Fibroblast of lung (primary cell): ENCODE results near the gene CHFR. TPM values are rescaled to one million over a fixed set of nuclear protein-coding genes. Genes with fewer than 3 reads are reported as not detected.
"Not testable (repeated sequence)": the region's sequence is repeated elsewhere in the genome, so short reads cannot be mapped to it uniquely, and the experiment has no call there.

Experiments
- DNase-seq, 2 donors: peaks; one replicate each; pipeline versions ENCODE4 v3.0.0 to v3.0.0-alpha.2; 2010; ENCODE audit warnings: low read depth in 2 of 2
- H2AFZ ChIP-seq: 2 replicates; pipeline ENCODE4 v1.5.1; 2012; ENCODE audit warnings: low read length, control low read depth, inconsistent platforms
- H3K27ac ChIP-seq: 2 replicates; pipeline ENCODE4 v1.5.1; 2011; ENCODE audit warnings: low read length, control low read depth; ENCODE audit not compliant: insufficient read depth
- H3K27me3 ChIP-seq: 2 replicates; pipeline ENCODE4 v1.5.1; 2011; ENCODE audit warnings: mild to moderate bottlenecking, low read length; ENCODE audit not compliant: control insufficient read depth, insufficient read depth
- H3K36me3 ChIP-seq: 2 replicates; pipeline ENCODE4 v1.5.1; 2011; ENCODE audit warnings: low read length; ENCODE audit not compliant: control insufficient read depth, insufficient read depth
- H3K4me1 ChIP-seq: 2 replicates; pipeline ENCODE4 v1.5.1; 2011; ENCODE audit warnings: low read length; ENCODE audit not compliant: control insufficient read depth, insufficient read depth; ENCODE audit errors: extremely low read depth
- H3K4me2 ChIP-seq: 2 replicates; pipeline ENCODE4 v1.5.1; 2011; ENCODE audit warnings: low read length, control low read depth; ENCODE audit not compliant: insufficient read depth; ENCODE audit errors: extremely low read depth
- H3K4me3 ChIP-seq, 4 experiments: fragments of 200-600 bp in 1 of 4; sonication (generic) in 1 of 4; replicated peaks in 1 of 4; 2 replicates each; pipeline ENCODE4 v1.5.1; 2011 to 2016; ENCODE audit warnings: low read length in 4 of 4, low read depth in 3 of 4, mild to moderate bottlenecking in 3 of 4, control low read depth in 2 of 4, inconsistent platforms in 1 of 4, mixed read lengths in 1 of 4; ENCODE audit not compliant: insufficient read depth in 1 of 4; ENCODE audit errors: control extremely low read depth in 1 of 4
- H3K79me2 ChIP-seq: 2 replicates; pipeline ENCODE4 v1.5.1; 2012; ENCODE audit warnings: mild to moderate bottlenecking, low read length, inconsistent platforms; ENCODE audit not compliant: control insufficient read depth, insufficient read depth
- H3K9ac ChIP-seq: 2 replicates; pipeline ENCODE4 v1.5.1; 2011; ENCODE audit warnings: mild to moderate bottlenecking, low read length, control low read depth; ENCODE audit not compliant: insufficient read depth
- H3K9me3 ChIP-seq: 2 replicates; pipeline ENCODE4 v1.5.1; 2012; ENCODE audit warnings: low read depth, low read length; ENCODE audit not compliant: control insufficient read depth, insufficient read depth
- H4K20me1 ChIP-seq: 2 replicates; pipeline ENCODE4 v1.5.1; 2011; ENCODE audit warnings: low read length; ENCODE audit not compliant: control insufficient read depth, insufficient read depth; ENCODE audit errors: extremely low read depth
- EZH2 ChIP-seq: IDR thresholded peaks from 2 replicates; pipeline ENCODE4 v1.5.1; 2012; ENCODE audit warnings: low read length, control low read depth, mild to moderate bottlenecking; ENCODE audit errors: missing control alignments
- polyA plus RNA-seq, 2 donors: library from polyadenylated mRNA; depleted of rRNA in 1 of 2; stranded (reverse) in 1 of 2; unstranded in 1 of 2; fragments of >200 nt; gene quantifications; 2 replicates each; pipeline ENCODE4 v1.2.1, GENCODE V29; 2011 to 2012; ENCODE audit warnings: missing spikeins in 1 of 2
- total RNA-seq: library from RNA; depleted of rRNA; stranded (reverse); fragments of >200 nt; gene quantifications from 2 replicates; pipeline ENCODE4 v1.2.1, GENCODE V29; 2014
- TF ChIP-seq, protein P1 (sequence below), 2 donors: IDR thresholded peaks in 1 of 2; conservative IDR thresholded peaks in 1 of 2; 1 replicate in 1 of 2; 2 replicates in 1 of 2; pipeline ENCODE4 v1.5.1; 2011 to 2012; ENCODE audit warnings: low read length in 2 of 2, control low read depth in 1 of 2, inconsistent platforms in 1 of 2, low read depth in 1 of 2, mild to moderate bottlenecking in 1 of 2

CHFR gene
- total and polyA plus RNA-seq, 2 donors (not counting 1 experiment from before 2014, with no cell fraction given) = 24.3 to 28.2 TPM

- peaks cover 3% of the 10 kb centered on the region for H3K9me3 ChIP-seq
- TF ChIP-seq, protein P1, sequence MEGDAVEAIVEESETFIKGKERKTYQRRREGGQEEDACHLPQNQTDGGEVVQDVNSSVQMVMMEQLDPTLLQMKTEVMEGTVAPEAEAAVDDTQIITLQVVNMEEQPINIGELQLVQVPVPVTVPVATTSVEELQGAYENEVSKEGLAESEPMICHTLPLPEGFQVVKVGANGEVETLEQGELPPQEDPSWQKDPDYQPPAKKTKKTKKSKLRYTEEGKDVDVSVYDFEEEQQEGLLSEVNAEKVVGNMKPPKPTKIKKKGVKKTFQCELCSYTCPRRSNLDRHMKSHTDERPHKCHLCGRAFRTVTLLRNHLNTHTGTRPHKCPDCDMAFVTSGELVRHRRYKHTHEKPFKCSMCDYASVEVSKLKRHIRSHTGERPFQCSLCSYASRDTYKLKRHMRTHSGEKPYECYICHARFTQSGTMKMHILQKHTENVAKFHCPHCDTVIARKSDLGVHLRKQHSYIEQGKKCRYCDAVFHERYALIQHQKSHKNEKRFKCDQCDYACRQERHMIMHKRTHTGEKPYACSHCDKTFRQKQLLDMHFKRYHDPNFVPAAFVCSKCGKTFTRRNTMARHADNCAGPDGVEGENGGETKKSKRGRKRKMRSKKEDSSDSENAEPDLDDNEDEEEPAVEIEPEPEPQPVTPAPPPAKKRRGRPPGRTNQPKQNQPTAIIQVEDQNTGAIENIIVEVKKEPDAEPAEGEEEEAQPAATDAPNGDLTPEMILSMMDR (conservative IDR thresholded peaks at IDR 0.05 in 1 of 2, IDR thresholded peaks at IDR 0.05 in 1 of 2; ENCODE audit: low read depth in 1 of 2, low read length in 2 of 2) = no peak
- no peak for TF ChIP-seq EZH2
Observed at GRCh38 chr12:132918680-132919079, 31.3 kb upstream of the CHFR start.

DNA sequence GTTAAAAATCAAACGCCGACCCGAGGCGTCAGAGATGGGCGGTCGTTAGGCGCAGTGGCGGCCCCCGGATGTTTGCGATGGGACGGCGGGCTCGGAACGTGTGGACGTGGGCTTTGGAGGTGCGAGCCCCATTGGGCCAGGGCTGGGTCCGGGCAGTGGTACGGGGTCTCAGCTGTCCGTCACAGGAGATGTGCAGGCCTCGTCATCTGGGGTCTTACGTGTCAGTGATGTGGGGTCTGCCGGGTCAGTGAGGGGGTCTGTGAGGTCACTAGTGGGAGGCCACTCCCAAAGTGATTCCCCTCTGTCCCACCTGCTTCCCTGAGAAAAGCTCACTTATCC lies 21.6 kb upstream of the CHFR start:
- no peaks in the 10 kb centered on the region for H3K79me2 ChIP-seq
- peak overlapping the region; percentile 69 for H3K27ac ChIP-seq
- H3K4me1 ChIP-seq = no peaks in the 10 kb centered on the region
- peak overlapping the region; percentile 41 to 77 (median 57) for H3K4me3 ChIP-seq
- TF ChIP-seq EZH2 = no peak
- TF ChIP-seq, protein P1 (conservative IDR thresholded peaks at IDR 0.05 in 1 of 2, IDR thresholded peaks at IDR 0.05 in 1 of 2; ENCODE audit: low read depth in 1 of 2, low read length in 2 of 2) = no peak
- H4K20me1 ChIP-seq = no peaks in the 10 kb centered on the region
- peak overlapping the region; percentile 71 for H3K4me2 ChIP-seq
- peak overlapping the region; percentile 73 for H3K9ac ChIP-seq
- H3K36me3 ChIP-seq = no peaks in the 10 kb centered on the region
- no peak for DNase-seq
- peak overlapping the region; percentile 85 for H2AFZ ChIP-seq
- no peaks in the 10 kb centered on the region for H3K9me3 ChIP-seq
- no peaks in the 10 kb centered on the region for H3K27me3 ChIP-seq

More at GRCh38 chr12:132918680-132919079, 31.3 kb upstream of the CHFR start:
- DNase-seq = no peak
- no peak overlapping the region for H3K27ac ChIP-seq
- no peaks in the 10 kb centered on the region for H3K79me2 ChIP-seq
- no peak overlapping the region for H3K4me3 ChIP-seq
- no peak overlapping the region for H3K9ac ChIP-seq
- H3K27me3 ChIP-seq = no peaks in the 10 kb centered on the region
- no peaks in the 10 kb centered on the region for H3K36me3 ChIP-seq
- no peak overlapping the region for H3K4me2 ChIP-seq
- no peaks in the 10 kb centered on the region for H3K4me1 ChIP-seq
- H2AFZ ChIP-seq = no peak overlapping the region
- H4K20me1 ChIP-seq = no peaks in the 10 kb centered on the region

GRCh38 chr12:132908145-132909029 lies 21.0 kb upstream of the CHFR start:
- Histone ChIP-seq H4K20me1 (no peaks in the 10 kb centered on the region), H3K27ac (peak overlapping the region; percentile 69), H3K27me3 (no peaks in the 10 kb centered on the region), H2AFZ (peak overlapping the region; percentile 85), H3K9me3 (no peaks in the 10 kb centered on the region), H3K9ac (peak overlapping the region; percentile 73), H3K4me2 (peak overlapping the region; percentile 71), H3K4me3 (peak overlapping the region; percentile 41 to 77 (median 57)), H3K36me3 (no peaks in the 10 kb centered on the region), H3K79me2 (no peaks in the 10 kb centered on the region), H3K4me1 (no peaks in the 10 kb centered on the region)
- TF ChIP-seq, protein P1 (conservative IDR thresholded peaks at IDR 0.05 in 1 of 2, IDR thresholded peaks at IDR 0.05 in 1 of 2; ENCODE audit: low read depth in 1 of 2, low read length in 2 of 2) = no peak
- no peak for TF ChIP-seq EZH2
- peak; percentile 98 for DNase-seq

DNA sequence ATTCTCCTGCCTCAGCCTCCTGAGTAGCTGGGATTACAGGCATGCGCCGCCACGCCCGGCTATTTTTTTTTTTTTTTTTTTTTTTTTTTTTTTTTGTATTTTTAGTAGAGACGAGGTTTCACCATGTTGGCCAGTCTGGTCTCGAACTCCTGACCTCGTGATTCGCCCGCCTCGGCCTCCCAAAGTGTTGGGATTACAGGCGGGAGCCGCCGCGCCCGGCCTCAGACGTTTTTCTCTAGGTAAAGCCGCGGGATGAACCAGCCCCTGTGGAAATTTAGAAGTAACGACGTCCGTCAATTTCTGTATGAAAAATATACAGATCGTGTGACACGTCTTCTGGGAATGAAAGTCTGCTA lies 20.4 kb upstream of the CHFR start:
- not testable (repeated sequence) for H3K4me1 ChIP-seq, H3K36me3 ChIP-seq, H3K27me3 ChIP-seq, DNase-seq, H4K20me1 ChIP-seq, H3K9me3 ChIP-seq, H3K79me2 ChIP-seq
- Histone ChIP-seq H3K4me3 (peak overlapping the region; percentile 10 to 77 (median 44)), H3K9ac (peak overlapping the region; percentile 65), H3K4me2 (peak overlapping the region; percentile 70), H2AFZ (peak overlapping the region; percentile 72), H3K27ac (peak overlapping the region; percentile 69)
